HG03442 (cell line): Measurements from ENCODE around the gene SLC6A16.
"Not testable (repeated sequence)": the region's sequence is repeated elsewhere in the genome, so short reads cannot be mapped to it uniquely, and the experiment has no call there.

Source experiments
- ATAC-seq: cut with Tn5 transposase; IDR thresholded peaks from one replicate; pipeline ENCODE4 v1.9.1; 2021; ENCODE audit warnings: mild to moderate bottlenecking, moderate library complexity; ENCODE audit not compliant: unreplicated experiment

Gene SLC6A16

GRCh38 chr19:49332691-49333417, 7.9 kb upstream of the SLC6A16 start:
- ATAC-seq = not testable (repeated sequence)

GRCh38 chr19:49331616-49332055, 6.6 kb upstream of the SLC6A16 start:
- no peak for ATAC-seq

- ATAC-seq = not testable (repeated sequence)
Measured at GRCh38 chr19:49331187-49331586, 6.2 kb upstream of the SLC6A16 start.

- no peak for ATAC-seq
Measured at GRCh38 chr19:49328741-49329140, 3.8 kb upstream of the SLC6A16 start.

- ATAC-seq = no peak
Measured at GRCh38 chr19:49327878-49328544, 3.0 kb upstream of the SLC6A16 start.

- no peak for ATAC-seq
Measured at GRCh38 chr19:49326165-49326704, 1.2 kb upstream of the SLC6A16 start.

GRCh38 chr19:49325756-49326155, 765 bp upstream of the SLC6A16 start:
- not testable (repeated sequence) for ATAC-seq

- ATAC-seq = no peak
Measured at GRCh38 chr19:49318296-49318695, 6.7 kb downstream of the SLC6A16 start.

- ATAC-seq = no peak
Measured at GRCh38 chr19:49316284-49316683, 8.7 kb downstream of the SLC6A16 start.

GRCh38 chr19:49315111-49315510, 9.9 kb downstream of the SLC6A16 start:
- no peak for ATAC-seq

- ATAC-seq = no peak
Measured at GRCh38 chr19:49309087-49309486, 15.9 kb downstream of the SLC6A16 start.

GRCh38 chr19:49306734-49307133, 18.3 kb downstream of the SLC6A16 start:
- ATAC-seq = not testable (repeated sequence)

- ATAC-seq = no peak
Measured at GRCh38 chr19:49301866-49302252, 23.1 kb downstream of the SLC6A16 start.

- no peak for ATAC-seq
Measured at GRCh38 chr19:49301165-49301865, 23.7 kb downstream of the SLC6A16 start.

GRCh38 chr19:49298653-49299052, 26.3 kb downstream of the SLC6A16 start:
- not testable (repeated sequence) for ATAC-seq

- no peak for ATAC-seq
Measured at GRCh38 chr19:49297403-49297802, 27.6 kb downstream of the SLC6A16 start.

GRCh38 chr19:49295208-49295880, 29.6 kb downstream of the SLC6A16 start:
- ATAC-seq = no peak

- no peak for ATAC-seq
Measured at GRCh38 chr19:49294401-49294800, 30.6 kb downstream of the SLC6A16 start.

- no peak for ATAC-seq
Measured at GRCh38 chr19:49290517-49290916, 34.5 kb downstream of the SLC6A16 start.

- ATAC-seq = not testable (repeated sequence)
Measured at GRCh38 chr19:49289286-49289685, 35.7 kb downstream of the SLC6A16 start.

- not testable (repeated sequence) for ATAC-seq
Measured at GRCh38 chr19:49288205-49288604, 36.8 kb downstream of the SLC6A16 start.
